Activated CD8-positive, alpha-beta memory T cell treated with anti-CD3 and anti-CD28 coated beads for 36 hours (primary cell): Measurements from ENCODE around the gene FGD6. TPM values are rescaled to one million over a fixed set of nuclear protein-coding genes. Genes with fewer than 3 reads are reported as not detected.
"Not testable (repeated sequence)": the region's sequence is repeated elsewhere in the genome, so short reads cannot be mapped to it uniquely, and the experiment has no call there.

Experiments
- CTCF ChIA-PET: fragments of 350-600 bp; sonication (Branson Sonifier 250); formaldehyde crosslinking; loops from one replicate; lab custom pipeline; 2021; ENCODE audit warnings: antibody characterized with exemption; lab: Charles Lee
- POLR2A ChIA-PET: fragments of 350-600 bp; sonication (Branson Sonifier 250); formaldehyde crosslinking; loops from one replicate; lab custom pipeline; 2021; ENCODE audit warnings: antibody characterized with exemption; lab: Charles Lee
- total RNA-seq, 2 experiments: library from RNA; stranded (reverse); gene quantifications; one replicate each; pipeline ENCODE4 v1.2.3, GENCODE V29; 2021

The FGD6 gene
- total RNA-seq, 2 experiments from 2014 or later, result 0.99 to 1.6 TPM

DNA sequence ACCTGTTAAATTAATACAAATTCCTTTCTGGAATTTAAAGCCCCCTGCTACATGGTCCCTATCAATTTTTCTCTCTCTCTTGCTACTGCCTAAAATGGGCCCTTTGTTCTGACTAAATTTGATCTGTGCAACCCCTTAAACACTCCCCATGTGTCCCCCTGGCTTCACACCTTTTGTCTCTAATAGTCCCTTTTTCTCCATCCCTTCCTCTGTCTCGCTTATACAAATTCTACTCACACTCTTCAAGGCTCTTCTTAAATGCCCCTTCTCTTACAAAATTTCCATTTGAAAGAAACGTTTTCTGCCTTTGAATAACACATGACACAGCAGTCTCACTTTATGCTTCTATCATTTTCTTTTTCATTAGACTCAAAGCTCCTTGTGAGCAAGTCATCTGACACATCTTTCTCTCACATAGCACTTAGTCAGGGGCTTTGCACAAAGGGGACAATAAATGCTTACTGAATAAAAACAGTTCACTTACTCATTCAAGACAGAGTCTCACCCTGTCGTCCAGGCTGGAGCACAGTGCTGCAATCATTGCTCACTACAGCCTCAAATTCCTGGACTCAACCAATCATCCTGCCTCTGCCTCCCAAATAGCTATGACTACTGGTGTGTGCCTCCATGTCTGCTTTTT lies 102.4 kb downstream of the FGD6 start:
- POLR2A ChIA-PET, result no interaction called here
- CTCF ChIA-PET, result interaction anchor here (0.6 kb wide), 1 partner anchor 8 kb away, joined by 3 read pairs; no protein-coding TSS in a partner anchor

DNA sequence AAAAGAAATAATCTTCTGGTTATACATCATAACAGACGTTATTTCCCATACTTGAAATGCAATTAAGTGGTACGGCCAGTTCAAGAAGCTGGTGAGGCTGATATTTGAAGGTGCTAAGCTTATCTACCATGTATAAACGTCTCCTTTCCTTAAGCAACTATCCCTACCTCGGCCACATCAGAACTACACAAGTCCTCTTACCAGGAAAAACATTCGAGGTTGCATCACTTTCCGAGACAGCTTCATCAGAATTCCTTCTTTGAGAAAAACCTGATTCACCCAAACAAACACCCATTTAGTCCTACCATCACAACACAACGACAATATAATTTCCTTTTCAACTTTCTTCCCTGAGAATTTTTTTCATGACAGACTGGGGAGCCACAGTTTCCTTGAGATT lies 109.9 kb downstream of the FGD6 start:
- CTCF ChIA-PET, result interaction anchor here (0.6 kb wide), 1 partner anchor 8 kb away, joined by 3 read pairs; no protein-coding TSS in a partner anchor
- POLR2A ChIA-PET, result no interaction called here

DNA sequence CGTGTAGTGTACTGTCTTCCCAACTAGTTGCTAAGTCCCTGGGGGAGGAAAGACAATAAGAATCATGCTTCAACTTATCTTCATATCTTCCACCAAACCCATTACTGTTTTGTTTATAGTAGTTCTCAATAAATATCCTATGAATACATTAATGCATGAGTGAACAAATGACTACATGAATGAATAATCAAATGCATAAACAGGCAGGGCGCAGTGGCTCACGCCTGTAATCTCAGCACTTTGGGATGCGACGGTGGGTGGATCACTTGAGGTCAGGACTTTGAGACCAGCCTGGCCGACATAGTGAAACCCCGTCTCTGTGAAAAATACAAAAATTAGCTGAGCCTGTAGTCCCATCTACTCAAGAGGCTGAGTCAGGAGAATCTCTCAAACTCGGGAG lies 111.7 kb downstream of the FGD6 start:
- CTCF ChIA-PET, result no interaction called here
- POLR2A ChIA-PET, result no interaction called here

DNA sequence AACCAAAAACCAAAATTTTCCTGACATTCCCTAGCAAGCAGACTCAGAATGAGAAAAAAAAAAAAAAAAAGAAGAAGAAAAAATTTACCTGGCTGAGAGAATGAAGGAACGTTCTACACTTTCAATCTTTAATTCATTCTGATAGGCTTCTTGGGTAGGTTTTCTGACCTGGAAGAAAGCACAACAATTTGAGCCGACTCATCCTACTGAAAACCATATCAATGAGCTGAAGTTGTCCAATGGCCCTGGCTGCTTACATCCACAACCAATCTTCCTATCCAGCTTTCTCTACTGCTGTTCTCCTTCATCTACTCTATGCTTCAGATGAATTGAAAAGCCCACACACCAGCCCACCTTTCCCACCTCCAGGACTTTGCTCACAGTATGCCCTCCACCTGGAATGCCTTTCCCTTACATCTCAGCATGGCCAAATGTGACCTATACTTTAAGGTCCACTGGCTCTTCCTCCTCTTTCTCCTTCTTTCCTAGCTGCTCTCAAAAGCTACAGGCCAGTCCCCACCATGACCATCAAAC lies 112.3 kb downstream of the FGD6 start:
- ChIA-PET CTCF (no interaction called here), POLR2A (interaction anchor here (0.7 kb wide), 1 partner anchor 12 kb away, joined by 5 read pairs; no protein-coding TSS in a partner anchor)

DNA sequence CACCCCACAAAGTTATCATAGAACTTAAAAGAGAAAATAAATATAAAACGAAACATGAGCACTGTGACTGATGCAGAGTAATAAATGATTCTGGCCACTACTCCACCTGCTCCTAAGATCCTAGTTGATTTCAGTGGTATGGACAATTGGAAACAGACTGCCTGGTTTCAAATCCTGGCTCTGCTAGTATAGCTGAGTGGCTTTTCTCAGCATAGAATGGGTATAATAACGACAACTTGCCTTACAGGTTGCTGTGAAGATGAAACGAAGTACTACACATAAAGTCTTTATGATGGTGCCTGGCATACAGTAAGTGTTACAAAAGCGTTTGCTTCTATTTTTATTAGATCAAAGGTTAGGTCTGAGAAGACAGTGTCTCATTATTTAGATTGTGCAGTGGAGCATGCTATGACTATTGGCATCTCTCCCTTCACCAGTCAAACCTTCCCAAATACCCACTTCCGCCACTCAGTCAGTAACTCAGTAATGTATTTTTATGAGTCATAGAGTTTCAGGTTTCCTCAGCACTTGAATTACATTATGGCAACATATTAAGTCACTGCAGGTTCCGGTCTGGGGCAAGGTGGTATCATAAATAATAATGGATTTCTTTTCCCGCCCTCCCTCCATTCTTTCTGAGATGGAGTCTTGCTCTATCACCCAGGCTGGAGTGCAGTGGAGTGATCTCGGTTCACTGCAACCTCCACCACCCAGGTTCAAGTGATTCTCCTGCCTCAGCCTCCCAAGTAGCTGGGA lies 114.2 kb downstream of the FGD6 start:
- ChIA-PET POLR2A (no interaction called here), CTCF (no interaction called here)

DNA sequence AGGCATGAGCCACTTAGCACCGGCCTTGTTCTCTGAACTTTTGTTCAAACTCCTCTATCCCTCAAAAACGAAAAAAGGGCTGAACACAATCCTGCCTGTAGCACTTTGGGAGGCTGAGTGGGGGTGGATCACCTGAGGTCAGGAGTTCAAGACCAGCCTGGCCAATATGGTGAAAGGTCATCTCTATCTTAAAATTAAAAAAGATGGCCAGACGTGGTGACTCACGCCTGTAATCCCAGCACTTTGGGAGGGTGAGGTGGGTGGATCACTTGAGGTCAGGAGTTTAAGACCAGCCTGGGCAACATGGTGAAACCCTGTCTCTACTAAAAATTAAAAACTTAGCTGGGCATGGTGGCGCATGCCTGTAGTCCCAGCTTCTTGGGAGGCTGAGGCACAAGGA lies 115.3 kb downstream of the FGD6 start:
- POLR2A ChIA-PET, CTCF ChIA-PET: not testable (repeated sequence)

DNA sequence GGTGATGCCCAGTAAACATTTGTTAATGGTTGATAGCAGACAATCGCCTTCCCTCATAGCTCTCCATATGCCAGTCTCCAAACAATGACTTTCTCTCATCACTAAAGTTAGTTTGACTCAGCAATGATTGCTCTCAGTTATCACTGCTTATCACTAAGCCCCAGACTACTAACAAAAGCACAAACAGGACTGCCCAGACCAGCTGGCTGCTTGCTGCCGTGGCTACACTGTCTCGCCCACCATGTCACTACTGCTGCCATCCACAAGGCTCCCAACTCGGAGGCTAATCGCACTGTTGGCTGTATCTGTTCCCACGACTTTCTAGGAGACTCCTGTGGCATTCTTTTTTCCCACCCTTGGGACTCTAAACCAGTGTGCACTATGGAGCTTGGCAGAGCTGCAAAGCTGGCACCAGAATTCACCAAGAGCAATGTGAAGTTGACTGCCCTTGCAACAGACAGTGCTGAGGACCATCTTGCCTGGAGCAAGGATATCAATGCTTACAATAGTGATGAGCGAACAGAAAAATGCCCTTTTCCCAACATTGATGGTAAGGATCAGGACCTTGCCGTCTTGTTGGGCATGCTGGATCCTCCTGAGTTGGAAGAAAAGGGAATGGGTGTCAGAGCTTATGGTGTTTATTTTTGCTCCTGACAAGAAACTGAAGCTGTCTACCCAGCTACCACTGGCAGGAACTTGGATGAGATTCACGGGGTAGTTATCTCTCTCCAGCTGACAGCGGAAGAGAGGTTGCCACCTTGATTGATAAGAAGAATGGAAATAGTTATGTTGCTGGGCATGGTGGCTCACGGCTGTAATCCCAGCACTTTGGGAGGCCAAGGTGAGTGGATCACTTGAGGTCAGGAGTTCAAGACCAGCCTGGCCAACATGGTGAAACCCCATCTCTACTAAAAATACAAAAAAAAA lies 116.7 kb downstream of the FGD6 start:
- ChIA-PET POLR2A (interaction anchor here (0.7 kb wide), 1 partner anchor 729 kb away, joined by 3 read pairs; no protein-coding TSS in a partner anchor), CTCF (interaction anchor here (0.7 to 1.6 kb wide), 2 partner anchors 27 to 721 kb away, joined by 3 to 4 read pairs; partner anchors contain the start of gene NR2C1)

DNA sequence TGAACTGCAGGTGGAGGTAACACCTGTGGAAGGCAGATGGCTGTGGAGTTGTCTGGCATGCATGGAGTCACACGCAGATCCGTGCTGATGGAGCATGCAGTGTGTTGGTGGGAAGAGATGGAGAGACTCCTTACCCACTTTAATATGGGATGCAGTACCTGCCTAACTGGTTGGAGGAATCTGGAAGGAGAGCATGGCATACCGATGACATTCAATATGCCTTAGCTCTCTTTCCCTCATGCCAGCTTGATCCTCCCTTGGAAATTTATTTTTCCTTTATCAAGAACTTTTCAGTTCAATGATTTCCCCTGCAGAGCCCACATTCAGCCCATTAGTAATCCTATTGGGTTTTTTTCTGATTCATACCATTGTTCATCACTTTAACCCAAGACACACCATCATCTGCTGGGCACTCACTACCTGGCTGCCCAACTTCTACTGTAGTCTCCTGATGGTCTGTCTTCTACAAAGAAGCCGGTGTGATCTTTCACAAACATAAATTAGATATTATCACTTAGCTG lies 117.9 kb downstream of the FGD6 start:
- ChIA-PET CTCF (no interaction called here), POLR2A (no interaction called here)

DNA sequence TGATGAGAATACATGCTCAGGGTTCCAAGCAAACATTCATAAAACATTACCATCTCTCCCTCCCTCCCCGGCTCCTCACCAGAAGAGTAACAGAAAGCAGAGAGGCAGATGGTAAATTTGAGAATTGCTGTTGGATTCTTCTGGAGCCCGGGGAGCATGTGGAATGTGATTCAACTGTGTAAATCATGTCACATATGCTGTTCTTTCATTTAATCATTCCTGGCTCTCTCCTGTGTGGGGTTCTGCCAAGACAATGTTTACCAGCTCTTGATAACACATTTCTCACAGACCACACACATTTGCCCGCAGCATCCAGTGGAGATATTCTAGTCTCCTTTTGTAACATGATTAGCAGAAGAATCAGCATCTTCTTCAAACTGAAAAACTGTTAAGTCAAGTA lies 120.4 kb downstream of the FGD6 start:
- ChIA-PET POLR2A (no interaction called here), CTCF (no interaction called here)

DNA sequence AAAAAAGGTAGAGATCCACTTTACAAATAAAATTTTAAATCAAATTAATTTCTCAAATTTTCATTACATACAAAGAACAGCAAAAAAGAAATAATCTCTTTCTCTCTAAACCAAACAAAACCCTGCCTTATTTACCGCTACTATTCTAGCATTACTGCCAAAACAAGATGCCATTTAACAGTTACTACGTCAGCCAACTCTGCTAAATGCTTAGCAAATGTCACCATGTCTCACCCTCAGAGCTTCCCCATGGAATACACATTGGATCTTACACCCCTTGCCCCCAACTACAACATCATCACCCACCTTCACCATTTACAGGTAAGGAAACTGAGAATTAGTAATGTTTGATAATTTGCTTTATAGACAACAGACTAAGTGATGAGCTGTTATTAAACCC lies 120.9 kb downstream of the FGD6 start:
- POLR2A ChIA-PET, result no interaction called here
- CTCF ChIA-PET, result no interaction called here

DNA sequence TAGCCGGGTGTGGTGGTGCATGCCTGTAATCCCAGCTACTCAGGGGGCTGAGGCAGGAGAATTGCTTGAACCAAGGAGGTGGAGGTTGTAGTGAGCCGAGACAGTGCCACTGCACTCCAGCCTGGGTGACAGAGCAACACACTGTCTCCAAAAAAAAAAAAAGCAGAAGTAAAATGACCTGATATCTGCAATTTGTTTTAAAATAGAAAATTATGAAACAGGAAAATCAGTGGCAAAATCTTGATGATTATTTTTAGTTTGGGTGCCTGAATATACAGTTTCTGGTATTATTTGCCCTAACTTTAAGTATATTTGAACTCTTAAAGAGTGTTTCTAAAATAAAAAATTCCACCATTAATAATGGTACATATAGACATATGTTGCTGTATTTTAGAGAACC lies 121.4 kb downstream of the FGD6 start:
- CTCF ChIA-PET, POLR2A ChIA-PET: not testable (repeated sequence)

DNA sequence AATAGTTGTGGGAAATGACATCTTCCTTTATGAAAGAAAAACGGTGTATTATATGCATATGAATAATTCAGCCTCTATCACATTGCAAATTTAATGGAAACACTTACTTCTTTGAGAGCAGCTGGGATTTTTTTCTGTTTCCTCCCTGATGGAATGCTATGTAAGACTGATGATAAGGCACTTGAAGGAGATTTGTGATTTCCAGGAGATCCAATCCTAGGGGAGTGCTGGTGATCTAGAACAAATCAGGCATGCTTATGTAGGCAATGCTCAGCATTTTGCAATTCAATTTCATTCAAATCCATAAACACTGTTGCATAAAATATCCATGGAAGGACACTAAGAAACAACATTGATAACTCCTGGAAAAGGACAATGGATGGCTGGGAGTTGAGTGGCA lies 127.8 kb downstream of the FGD6 start:
- CTCF ChIA-PET, result no interaction called here
- POLR2A ChIA-PET, result no interaction called here

DNA sequence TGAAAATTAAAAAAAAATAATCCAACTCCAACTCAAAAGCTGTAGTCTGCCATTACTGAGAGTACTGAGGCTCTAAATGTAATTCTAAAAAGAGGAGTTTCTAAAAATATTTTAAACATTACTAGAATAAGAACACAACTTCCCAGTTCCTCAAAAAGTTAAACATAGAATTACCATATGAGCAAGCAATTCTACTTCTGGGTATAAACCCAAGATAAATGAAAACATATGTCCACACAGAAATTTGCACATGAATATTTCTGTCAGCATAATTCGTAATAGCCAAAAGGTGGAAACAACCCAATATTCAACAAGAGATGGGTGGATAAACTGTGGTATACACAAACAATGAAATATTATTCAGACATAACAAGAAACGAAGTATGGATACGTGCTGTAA lies 128.9 kb downstream of the FGD6 start:
- POLR2A ChIA-PET, result no interaction called here
- CTCF ChIA-PET, result no interaction called here

DNA sequence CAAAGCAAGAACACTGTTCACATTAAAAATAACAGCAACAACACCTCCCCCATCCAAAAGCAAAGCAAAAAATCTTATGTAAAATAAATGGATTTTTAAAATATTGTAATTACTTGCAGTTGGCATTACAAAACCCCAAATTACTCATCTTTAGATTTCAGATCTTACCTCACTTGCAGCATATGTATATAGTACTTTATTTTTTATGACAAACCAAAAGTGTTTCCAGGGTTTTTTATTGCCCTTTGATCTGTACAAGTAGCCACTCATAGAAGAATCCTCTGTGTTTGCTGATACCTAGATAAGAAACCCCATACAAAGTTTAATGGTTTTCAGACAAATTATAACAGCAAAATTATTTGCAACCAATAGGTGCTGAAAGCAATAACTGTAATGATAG lies 131.7 kb downstream of the FGD6 start:
- CTCF ChIA-PET, result interaction anchor here (2.7 kb wide), 1 partner anchor 12 kb away, joined by 8 read pairs; the partner anchor contains the start of gene NR2C1

DNA sequence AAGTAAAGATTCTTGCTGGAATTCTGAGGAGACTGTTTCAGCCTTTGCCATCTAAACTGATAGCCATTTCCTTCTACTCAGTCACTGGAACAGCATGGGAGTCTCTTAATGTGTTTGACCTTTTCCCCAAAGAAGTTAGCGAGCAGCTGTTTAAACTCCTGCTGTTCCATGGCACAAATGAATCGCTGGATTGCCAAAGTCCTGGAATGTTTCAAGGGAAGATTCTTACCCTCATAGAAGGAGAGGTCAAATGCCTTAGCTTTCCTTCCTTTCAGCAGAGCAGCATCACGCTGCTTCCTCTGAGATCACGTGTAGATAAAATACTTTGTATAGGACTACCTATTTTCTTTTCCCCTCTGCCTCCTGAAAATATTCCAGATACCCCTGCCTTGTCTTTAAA lies 133.3 kb downstream of the FGD6 start:
- ChIA-PET POLR2A (interaction anchor here (0.6 kb wide), 1 partner anchor 31 kb away, joined by 3 read pairs; no protein-coding TSS in a partner anchor), CTCF (interaction anchor here (2.7 kb wide), 1 partner anchor 11 kb away, joined by 8 read pairs; the partner anchor contains the start of gene NR2C1)

More for the DNA sequence above, 131.7 kb downstream of the FGD6 start:
- POLR2A ChIA-PET, result no interaction called here

DNA sequence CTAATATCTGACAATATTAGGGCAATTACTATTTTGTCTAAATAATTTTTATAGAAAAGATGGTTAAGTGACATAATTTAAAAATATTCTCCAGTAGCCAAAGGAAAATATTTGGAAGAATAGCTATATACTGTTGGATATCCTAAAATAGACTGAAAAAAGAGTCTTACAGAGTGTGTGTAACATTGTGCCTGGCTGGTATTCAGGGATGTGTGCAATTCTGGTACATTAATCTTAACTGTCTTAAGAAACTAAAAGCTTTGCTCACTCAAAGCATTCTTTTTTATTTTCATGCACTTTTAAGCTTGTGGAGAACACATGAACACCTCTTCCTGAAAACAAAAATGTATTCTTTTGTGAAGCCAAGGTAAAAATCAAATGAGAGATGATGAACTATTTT lies 133.8 kb downstream of the FGD6 start:
- CTCF ChIA-PET, result interaction anchor here (2.7 kb wide), 1 partner anchor 10 kb away, joined by 8 read pairs; the partner anchor contains the start of gene NR2C1
- POLR2A ChIA-PET, result no interaction called here

DNA sequence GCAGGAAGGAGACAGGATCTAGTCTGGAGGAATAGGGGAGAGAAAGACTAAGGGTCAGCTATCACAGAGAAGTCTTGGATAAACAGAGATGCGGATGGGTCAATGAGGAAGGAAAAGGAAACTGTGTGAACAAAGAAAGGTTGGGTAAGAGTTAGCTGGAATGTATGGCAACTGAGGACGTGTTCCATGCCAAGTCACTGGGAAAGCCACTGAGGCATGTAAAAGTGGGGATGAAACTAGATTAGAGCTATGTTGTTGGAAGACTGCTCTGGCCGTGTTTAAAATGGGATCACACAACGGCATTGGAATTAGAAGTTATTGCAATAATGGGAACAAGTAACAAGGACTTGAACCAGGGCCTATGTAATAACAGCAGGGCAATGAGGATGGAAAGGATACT lies 139.9 kb downstream of the FGD6 start:
- ChIA-PET CTCF (no interaction called here), POLR2A (no interaction called here)

DNA sequence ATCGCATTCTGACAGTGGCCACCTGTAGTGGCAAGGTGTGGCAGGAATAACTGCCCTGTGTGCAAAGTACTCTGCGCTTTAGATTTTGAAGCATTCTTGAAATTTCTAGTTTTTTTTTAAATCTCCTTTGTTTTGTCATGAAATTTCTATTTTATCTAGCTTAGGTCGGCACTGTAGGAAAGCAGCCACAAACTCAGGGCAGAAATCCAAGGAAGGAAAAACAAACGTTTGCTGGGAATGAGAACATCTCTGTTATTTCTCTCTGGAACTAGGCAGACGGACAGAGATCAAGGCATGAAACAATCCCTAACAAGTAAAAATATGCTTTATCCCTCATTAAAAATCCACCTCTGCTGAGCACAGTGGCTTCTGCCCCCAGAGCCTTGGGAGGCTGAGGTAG lies 142.5 kb downstream of the FGD6 start:
- POLR2A ChIA-PET, result no interaction called here
- CTCF ChIA-PET, result no interaction called here
